GM20000 (cell line): ENCODE measurements around the gene CRYBG2.

Source experiments
- DNase-seq: peaks from one replicate; pipeline ENCODE4 v3.0.0; 2012; ENCODE audit warnings: low spot score
- TF ChIP-seq, protein P1 (sequence below): IDR thresholded peaks from 2 replicates; pipeline ENCODE4 v1.5.1; 2012; ENCODE audit warnings: mild to moderate bottlenecking, control low read depth; ENCODE audit errors: extremely low read depth, missing control alignments

The CRYBG2 gene

DNA sequence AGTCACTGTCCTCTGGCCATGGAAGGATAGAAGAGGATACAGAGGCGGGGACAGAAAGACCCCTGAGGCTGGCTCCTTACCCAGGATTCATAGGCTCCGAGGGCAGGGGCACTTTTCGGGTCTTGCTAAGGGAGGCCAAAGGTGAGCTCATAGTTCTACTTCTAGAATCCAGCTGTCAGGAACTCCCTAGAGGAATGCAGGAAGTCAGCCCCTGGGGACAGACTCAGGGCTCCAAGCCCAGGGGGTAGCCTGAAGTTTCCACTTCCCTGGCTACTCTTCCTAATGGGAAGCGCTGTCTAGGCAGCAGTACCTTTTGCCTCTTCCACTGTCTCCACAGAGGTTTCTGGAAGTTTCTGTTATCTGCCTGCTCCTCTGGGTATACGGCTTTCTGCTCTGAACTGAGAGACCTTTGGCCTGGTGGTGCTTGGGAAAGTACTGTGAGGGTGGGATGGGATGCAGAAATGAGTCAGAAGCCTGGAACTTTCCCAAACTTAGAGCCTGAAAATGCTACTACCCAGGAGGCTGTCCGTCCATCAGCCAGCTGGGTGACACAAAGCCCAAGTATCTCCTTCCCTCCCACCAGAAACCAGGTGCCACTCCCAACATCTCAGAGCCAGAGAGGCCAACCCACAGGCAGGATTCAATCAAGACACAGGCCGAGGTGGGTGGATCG, 51.1 kb downstream of the CRYBG2 start:
- TF ChIP-seq, protein P1, sequence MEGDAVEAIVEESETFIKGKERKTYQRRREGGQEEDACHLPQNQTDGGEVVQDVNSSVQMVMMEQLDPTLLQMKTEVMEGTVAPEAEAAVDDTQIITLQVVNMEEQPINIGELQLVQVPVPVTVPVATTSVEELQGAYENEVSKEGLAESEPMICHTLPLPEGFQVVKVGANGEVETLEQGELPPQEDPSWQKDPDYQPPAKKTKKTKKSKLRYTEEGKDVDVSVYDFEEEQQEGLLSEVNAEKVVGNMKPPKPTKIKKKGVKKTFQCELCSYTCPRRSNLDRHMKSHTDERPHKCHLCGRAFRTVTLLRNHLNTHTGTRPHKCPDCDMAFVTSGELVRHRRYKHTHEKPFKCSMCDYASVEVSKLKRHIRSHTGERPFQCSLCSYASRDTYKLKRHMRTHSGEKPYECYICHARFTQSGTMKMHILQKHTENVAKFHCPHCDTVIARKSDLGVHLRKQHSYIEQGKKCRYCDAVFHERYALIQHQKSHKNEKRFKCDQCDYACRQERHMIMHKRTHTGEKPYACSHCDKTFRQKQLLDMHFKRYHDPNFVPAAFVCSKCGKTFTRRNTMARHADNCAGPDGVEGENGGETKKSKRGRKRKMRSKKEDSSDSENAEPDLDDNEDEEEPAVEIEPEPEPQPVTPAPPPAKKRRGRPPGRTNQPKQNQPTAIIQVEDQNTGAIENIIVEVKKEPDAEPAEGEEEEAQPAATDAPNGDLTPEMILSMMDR, result no peak
- no peak for DNase-seq

- DNase-seq, result no peak
- TF ChIP-seq, protein P1, result no peak
Measured at GRCh38 chr1:26300578-26301275, 53.2 kb downstream of the CRYBG2 start.

DNA sequence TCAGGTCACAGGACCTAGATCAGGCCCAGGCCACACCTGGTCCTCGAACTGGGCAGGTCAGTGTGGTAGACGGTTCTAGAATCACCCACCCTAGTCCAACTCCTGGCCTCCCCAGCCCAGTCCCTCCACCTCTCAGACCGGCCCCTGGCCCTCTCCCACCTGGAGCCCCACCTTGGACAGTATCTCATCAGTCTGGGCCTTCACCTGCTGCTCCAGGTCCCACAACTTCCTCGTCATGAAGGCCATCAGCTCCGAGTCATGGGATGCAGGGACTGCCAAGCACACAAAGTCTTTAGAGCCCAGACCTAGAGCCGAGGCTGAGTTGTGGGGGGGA, 56.2 kb downstream of the CRYBG2 start:
- DNase-seq, result no peak
- TF ChIP-seq, protein P1, result no peak

- TF ChIP-seq, protein P1, result no peak
- no peak for DNase-seq
Measured at GRCh38 chr1:26297057-26297790, 56.7 kb downstream of the CRYBG2 start.

DNA sequence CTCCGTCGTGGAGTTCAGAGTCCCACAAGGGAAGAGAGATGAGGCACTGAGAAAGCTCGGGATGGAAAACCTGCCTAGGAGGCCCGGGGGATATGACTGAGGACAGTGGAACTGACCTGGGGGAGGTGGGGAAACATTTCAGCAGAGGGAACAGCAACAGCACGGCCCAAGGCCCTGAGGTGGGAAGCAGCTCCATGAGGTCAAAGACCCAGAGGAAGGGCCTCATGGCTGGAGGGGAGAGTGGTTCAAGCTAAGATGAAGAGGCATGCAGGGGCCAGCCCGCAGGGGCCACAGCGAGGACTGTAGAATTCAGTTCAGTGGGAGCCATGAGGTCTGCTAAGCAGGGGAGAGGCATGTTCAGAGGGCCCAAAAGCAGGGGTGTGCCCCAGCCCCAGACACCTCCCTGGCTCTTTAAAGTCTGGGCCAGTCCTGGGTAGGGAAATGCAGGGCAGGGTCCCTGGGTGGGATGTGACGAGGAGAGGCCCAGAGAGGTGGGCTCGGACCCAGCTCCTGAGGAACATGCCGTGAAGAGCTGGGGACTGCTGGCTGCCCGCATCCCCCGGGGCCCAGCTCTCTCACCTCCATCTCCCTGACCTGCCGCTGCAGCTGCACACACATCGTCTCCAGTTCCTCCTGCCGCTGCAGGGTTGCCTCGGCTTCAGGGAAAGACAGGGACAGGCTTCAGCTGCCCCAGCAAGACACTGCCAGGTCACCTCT, 57.4 kb downstream of the CRYBG2 start:
- TF ChIP-seq, protein P1, result no peak
- DNase-seq, result no peak

- TF ChIP-seq, protein P1, result no peak
- no peak for DNase-seq
Measured at GRCh38 chr1:26295194-26296138, 58.5 kb downstream of the CRYBG2 start.
